ENCODE data around the gene MYRIP.

GRCh38 chr3:40128166-40128565, 318.8 kb downstream of the MYRIP start:
- TF ChIP-seq CTCF (IDR thresholded peaks at IDR 0.05) (no peak), POLR2AphosphoS5 (IDR thresholded peaks at IDR 0.05) (no peak), POLR2A (IDR thresholded peaks at IDR 0.05) (no peak)
